ENCODE measurements around the gene DDX17. TPM values are rescaled to one million over a fixed set of nuclear protein-coding genes. Genes with fewer than 3 reads are reported as not detected.

Gene DDX17
- total RNA-seq, 1 experiment from 2014 or later: 723 TPM

GRCh38 chr22:38465673-38466490 is 40.2 kb downstream of the DDX17 start:
- no peak for DNase-seq (ENCODE audit: low spot score)

DNA sequence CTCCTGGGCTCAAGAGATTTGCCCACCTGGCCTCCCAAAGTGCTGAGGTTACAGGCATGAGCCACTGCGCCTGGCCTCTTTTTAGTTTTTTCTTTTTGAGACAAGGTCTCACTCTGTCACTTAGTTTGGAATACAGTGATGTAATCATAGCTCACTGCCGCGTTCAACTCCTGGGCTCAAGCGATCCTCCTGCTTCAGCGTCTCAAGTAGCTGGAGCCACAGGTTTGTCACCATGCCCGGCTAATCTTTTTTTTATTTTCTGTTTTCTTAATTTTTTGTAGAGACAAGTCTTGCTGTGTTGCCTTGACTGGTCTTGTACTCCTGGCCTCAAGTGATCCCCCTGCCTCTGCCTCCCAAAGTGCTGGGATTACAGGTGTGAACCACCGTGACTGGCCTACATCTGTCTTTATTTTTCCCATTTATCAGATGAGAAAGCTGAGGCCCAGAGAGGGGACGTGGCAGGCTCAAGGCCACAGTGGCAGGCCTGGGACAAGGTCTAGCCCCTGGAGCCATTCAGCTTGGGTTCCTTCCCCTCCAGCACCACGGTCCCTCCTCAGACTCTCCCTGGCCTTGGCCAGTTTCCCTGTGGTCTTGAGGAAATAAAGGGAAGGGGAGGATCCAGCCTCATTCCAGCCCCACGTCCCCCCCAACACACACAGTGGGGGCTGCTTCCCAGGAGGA is 41.0 kb downstream of the DDX17 start:
- no peak for DNase-seq (ENCODE audit: low spot score)

GRCh38 chr22:38462960-38463784 is 42.9 kb downstream of the DDX17 start:
- DNase-seq (ENCODE audit: low spot score): no peak

DNA sequence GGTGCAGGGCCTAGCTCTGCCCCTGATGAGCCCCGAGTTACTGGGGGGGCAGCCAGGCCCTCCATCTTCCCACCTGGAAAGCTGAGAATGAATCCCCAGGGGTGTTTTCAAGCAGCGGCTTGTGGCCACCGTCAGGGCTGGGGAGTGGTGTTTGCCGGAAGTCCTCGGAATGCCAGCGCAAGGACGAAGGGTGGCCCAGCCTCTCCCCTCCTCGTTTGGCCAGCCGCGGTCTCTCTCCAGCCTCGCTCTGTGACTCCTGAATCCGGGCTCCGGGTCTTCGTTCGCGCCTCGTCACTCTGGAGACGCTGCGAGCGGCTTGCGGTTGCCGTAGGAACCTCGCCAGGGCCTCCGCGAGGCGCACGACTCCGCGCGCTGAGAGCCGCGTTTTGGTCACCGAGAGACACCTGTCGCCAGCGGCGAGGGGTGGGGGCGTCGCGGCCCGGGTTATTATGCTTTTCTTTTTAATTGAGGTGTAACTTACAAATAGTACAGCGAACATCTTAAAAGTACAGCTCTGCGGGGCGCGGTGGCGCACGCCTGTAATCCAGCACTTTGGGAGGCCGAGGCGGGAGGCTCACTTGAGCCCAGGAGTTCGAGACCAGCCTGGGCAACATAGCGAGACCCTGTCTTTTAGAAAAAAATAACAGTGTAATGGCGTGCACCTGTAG is 44.6 kb downstream of the DDX17 start:
- peak; percentile 69 for DNase-seq (ENCODE audit: low spot score)

DNA sequence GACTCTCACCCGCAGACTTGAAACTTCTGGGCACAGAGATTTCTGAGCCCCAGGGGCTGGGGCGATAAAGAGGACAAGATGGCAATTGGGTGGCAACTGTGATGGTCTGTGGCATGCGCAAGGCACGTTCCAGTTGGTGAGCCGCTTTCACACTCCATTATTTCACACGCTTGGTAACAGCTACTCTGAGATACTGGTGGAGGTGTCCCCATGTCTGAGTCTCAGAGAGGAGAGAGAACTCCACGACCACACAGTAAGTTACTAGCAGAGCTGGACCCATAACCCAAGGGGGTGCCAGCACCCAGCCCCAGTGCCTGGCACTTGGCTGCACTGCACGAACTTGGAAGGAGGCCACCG is 45.1 kb downstream of the DDX17 start:
- no peak for DNase-seq (ENCODE audit: low spot score)

DNA sequence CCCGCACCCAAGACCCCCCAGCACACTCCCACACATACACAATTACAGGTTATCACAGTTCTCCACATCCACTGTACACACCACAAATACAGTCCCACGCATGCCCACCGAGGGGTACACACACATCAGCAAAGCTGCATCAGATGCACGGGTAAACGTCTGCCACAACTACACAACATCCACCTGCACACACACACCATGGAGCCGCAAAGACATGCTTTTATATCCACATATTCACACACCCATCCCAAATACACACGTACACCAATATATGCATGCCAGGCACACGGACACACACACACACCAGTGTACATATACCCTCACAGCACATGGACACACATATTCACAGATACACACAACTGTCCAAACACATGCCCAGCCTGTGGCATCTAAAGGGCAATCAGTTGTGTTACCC is 45.7 kb downstream of the DDX17 start:
- no peak for DNase-seq (ENCODE audit: low spot score)

DNA sequence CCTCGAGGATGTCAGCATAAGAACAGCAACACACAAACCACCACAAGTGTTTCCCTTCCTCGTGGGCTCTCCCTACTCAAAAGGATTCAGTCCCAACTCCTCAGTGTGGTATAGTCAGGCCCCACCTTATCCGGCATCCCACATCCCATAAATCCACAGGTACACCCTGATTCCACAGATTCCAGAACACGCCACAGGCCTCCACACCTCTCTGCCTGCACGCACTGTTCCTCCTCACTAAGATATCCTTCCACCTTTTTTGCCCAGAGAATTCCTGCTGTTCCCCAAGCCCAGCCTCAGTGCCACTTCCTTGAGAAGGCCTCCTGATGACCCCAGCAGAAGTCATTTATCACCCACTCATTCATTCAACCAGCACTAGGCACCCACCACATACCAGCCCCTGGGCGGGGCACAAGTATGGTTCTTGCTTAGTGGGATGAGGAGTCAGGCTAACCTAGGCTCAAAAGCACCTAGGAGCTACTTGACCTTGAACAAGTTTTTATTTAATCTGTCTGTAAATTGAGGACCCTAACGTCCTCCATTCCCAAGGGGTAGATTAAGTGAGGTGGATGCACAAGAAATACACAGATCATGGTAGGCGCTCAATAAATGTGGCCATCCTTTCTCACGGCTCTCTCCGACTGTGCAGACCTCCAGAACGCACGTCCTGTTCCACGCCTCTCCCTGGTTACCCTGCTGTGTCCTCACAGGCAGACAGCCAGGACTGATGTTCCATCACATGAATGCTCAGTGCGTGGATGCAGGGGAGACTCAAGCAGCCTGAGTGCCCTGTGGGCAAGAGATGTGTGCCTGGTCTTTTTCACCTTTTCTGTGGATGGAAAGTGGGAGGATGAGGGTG is 49.0 kb downstream of the DDX17 start:
- DNase-seq (ENCODE audit: low spot score): no peak

GRCh38 chr22:38456272-38456835 is 49.8 kb downstream of the DDX17 start:
- no peak for DNase-seq (ENCODE audit: low spot score)

GRCh38 chr22:38455530-38456271 is 50.4 kb downstream of the DDX17 start:
- no peak for DNase-seq (ENCODE audit: low spot score)

GRCh38 chr22:38455076-38455529 is 51.0 kb downstream of the DDX17 start, which contains the start of gene KCNJ4:
Gene KCNJ4, minus strand, starts transcription at chr22:38455199. Its CDS starts 27,067 bp downstream, at chr22:38428132.
- no peak for DNase-seq (ENCODE audit: low spot score)

- DNase-seq (ENCODE audit: low spot score): no peak
Measured at GRCh38 chr22:38454353-38455075, 51.6 kb downstream of the DDX17 start.

DNA sequence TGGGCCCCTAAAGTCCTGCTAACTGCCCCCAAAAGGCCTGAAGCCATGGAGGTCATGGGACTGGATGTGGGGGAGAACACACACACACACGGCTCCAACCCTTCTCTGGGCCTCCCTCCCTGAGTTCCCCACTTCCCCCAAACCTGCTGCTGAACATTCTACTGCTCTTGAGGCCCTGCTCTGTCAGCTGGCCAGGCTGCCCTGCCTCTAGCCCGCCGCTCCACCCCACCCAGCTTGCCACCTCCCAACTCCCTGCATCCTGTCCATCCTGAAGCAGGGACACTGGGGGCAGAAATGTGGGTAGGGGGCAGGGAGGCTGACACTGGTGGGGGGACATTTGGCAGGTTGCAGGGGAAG is 52.1 kb downstream of the DDX17 start:
- DNase-seq (ENCODE audit: low spot score): no peak

DNA sequence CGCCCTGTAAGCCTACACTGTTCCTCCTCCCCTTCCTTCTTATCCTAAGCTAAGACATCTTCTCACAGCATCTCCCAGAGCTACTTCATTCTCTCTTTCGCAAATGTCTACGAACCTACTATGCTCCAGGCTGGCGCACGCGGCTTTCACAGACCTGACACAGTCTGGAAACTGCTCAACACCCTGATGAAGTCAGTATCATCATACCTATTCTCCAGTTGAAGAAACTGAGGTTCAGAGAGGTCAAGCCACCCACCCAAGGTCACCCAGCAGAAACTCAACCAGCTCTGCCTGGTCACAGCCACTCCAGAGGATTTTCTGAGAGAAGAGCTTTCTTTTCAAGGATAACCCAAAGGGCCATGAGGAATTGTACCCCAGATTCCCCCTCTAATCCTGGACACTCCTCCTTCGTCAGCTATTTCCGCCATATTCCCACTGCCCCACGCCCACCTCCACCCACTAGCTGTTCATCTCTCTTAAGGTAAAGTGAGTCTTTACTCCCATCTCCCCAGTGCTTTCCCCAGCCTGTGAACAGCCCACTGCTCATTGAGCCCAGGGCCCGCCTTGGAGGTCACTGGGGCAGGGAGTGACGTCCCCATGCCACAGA is 52.9 kb downstream of the DDX17 start:
- no peak for DNase-seq (ENCODE audit: low spot score)

DNA sequence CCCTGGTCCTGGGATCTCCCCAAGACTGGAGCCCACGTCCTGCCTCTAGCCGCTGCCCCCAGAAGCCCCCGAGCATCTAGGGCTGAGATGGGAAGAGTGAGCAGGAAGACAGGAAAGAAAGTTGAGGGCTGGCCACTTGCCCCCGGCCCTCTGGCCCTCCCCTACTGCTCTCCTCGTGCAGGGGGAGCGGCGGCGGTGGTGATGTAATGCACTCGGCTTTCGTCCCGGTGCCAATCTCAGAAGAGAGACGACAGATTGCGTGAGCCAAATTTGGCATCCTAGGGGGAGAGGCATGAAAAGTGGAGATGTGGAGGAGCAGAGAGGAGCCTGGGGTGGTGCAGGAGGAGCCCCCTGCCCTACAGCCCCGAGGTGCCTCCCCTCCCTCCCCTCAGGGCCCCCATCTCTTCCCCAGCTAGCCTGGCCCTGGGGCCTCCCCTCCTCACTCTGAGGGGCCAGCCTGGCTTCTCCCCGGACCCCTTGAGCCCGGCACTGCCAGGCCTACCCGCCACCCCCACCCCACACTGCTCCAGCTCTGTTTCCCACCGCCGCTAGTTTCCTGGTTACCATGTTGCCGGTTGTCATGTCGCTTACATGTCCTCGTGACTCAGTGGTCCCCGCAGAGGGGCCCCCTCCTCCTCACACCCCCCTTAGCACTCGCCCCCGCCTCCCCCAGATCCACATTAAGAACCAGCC is 53.6 kb downstream of the DDX17 start:
- no peak for DNase-seq (ENCODE audit: low spot score)

DNA sequence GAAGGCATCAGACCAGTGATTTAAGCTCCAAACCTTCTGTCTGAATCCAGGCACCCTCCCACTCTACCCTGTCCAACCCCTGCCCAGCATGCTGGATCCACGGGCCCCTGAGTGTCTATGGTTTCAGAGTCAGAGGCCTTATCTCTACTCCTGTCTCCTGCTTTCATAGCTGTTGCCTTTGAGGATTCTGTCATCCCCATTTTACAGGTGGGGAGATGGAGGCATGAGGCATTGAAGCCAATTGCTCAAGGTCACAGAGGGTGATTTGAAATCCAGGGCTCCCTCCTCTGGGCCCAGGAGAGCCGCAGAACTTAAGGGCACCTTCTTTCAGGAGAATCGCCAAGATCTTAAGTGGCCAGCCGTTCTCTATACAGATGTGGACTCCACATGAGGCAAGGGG is 54.2 kb downstream of the DDX17 start:
- DNase-seq (ENCODE audit: low spot score): no peak

DNA sequence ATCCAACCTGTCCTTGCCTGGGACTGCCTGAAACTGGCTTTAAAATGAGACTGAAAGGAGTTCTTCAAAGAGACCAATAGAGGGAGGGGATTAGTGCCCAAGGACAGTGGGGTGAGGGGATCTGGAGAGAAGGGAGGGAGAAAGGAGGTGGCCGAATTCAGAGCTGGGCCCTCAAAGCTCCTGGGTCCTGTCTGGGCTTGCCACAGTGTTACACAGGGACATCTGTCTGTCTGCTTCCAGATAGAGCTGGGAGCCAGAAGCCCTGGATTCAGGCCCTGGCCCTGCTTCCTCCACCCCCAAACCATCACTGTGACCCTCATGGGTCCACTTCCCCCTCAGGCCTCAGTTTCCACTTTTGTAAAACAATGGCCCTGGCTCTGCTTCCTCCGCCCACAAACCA is 54.7 kb downstream of the DDX17 start:
- no peak for DNase-seq (ENCODE audit: low spot score)

GRCh38 chr22:38450234-38450797 is 55.8 kb downstream of the DDX17 start:
- DNase-seq (ENCODE audit: low spot score): no peak

DNA sequence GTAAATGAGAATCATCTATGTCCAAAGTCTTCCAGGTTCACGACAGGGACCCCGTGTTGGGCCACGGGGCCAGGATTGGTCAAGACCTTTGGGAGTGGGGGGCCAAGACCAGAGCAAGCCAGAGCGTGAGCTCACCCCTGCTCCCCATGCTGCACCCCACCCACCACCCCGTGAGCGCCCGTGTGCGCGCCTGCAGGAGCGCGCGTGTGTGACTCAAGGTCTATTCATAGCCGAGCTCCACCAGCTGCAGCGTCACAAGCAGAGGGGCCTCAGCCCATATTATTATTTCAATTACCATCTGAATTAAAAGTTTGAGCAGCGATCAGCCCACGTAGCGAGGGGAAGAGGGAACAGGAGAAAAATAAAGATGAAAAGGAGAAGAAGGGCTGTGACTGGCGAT is 56.3 kb downstream of the DDX17 start:
- DNase-seq (ENCODE audit: low spot score): no peak
